Upper lobe of left lung (tissue), 4 donors: ENCODE measurements around the gene PDE4D.

ENCODE experiments used
- POLR2A ChIP-seq, 4 donors: fragments of 450-650 bp; IDR thresholded peaks; one replicate each; pipeline ENCODE4 v1.5.1; 2016 to 2017; ENCODE audit warnings: antibody characterized with exemption in 4 of 4, mild to moderate bottlenecking in 2 of 4
- TF ChIP-seq, protein P1 (sequence below), 6 experiments: fragments of 450-650 bp in 4 of 6; fragments of 200-600 bp in 2 of 6; sonication (generic) in 2 of 6; IDR thresholded peaks; one replicate each; pipeline ENCODE4 v1.5.1; 2016 to 2019; ENCODE audit warnings: antibody characterized with exemption in 6 of 6

DNA sequence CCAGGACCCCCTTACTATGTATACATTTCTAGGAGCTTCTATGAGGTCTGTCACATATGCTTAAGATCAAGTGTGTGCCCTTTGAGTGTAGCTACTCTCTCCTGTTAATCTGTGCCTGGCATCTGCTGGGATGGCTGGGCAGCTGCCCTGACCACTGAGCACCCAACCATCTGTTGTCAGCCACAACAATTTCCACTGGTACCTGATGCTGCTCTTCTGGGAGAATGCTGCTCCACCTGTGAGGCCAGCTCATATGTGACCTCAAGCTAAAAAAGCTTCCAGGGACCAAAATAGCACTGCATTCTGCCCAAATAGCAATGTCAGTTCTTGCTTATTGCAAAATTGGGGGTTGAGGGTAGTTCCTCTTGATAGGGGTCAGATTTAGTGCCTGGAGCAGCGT lies 715.0 kb downstream of the PDE4D start:
- TF ChIP-seq, protein P1, sequence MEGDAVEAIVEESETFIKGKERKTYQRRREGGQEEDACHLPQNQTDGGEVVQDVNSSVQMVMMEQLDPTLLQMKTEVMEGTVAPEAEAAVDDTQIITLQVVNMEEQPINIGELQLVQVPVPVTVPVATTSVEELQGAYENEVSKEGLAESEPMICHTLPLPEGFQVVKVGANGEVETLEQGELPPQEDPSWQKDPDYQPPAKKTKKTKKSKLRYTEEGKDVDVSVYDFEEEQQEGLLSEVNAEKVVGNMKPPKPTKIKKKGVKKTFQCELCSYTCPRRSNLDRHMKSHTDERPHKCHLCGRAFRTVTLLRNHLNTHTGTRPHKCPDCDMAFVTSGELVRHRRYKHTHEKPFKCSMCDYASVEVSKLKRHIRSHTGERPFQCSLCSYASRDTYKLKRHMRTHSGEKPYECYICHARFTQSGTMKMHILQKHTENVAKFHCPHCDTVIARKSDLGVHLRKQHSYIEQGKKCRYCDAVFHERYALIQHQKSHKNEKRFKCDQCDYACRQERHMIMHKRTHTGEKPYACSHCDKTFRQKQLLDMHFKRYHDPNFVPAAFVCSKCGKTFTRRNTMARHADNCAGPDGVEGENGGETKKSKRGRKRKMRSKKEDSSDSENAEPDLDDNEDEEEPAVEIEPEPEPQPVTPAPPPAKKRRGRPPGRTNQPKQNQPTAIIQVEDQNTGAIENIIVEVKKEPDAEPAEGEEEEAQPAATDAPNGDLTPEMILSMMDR (IDR thresholded peaks at IDR 0.05), result no peak
- TF ChIP-seq POLR2A (IDR thresholded peaks at IDR 0.05), result no peak
